ENCODE results near the gene ACBD5.

Gene ACBD5

GRCh38 chr10:27155066-27155754 lies 85.4 kb downstream of the ACBD5 start, which contains the start of gene MASTL:
TSS of gene MASTL (plus strand) at chr10:27155352. CDS start at chr10:27155427, 75 bp downstream.
- Histone ChIP-seq H3K36me3 (ENCODE audit: control insufficient read depth in 2 of 2, insufficient read depth in 1 of 2, low read length in 2 of 2) (peaks cover 23 to 30% of the 10 kb centered on the region in 2 experiments), H3K4me1 (ENCODE audit: control insufficient read depth, insufficient read depth, low read length) (peaks cover 6% of the 10 kb centered on the region; the same call in 1 of the 2 replicates)
- CTCF ChIA-PET = interaction anchor here (1.0 kb wide), 1 partner anchor 9 kb away, joined by 4 read pairs; no protein-coding TSS in a partner anchor
- no peak for TF ChIP-seq ZNF133 (tag by site-specific recombination; IDR thresholded peaks at IDR 0.05)
- TF ChIP-seq OVOL3 (tag by site-specific recombination; IDR thresholded peaks at IDR 0.05) = no peak
- no peak for TF ChIP-seq ZNF580 (tag by site-specific recombination; IDR thresholded peaks at IDR 0.05)
- no peak for TF ChIP-seq PRDM1 (tag by site-specific recombination; IDR thresholded peaks at IDR 0.05)
- TF ChIP-seq ZNF362 (tag by site-specific recombination; IDR thresholded peaks at IDR 0.05) = no peak
- TF ChIP-seq REST (tag by site-specific recombination; IDR thresholded peaks at IDR 0.05) = peak; percentile 81
- peak; percentile 88 for TF ChIP-seq SP7 (tag by site-specific recombination; IDR thresholded peaks at IDR 0.05)
- peak; percentile 91 for TF ChIP-seq KLF9 (tag by site-specific recombination; IDR thresholded peaks at IDR 0.05; ENCODE audit: low read depth)
- TF ChIP-seq TRIM28 (IDR thresholded peaks at IDR 0.05; ENCODE audit: borderline replicate concordance, low read length) = no peak
- no peak for TF ChIP-seq ZBTB11 (tag by site-specific recombination; conservative IDR thresholded peaks at IDR 0.05; ENCODE audit: low read depth)
- TF ChIP-seq ZIC2 (tag by site-specific recombination; IDR thresholded peaks at IDR 0.05) = 0 out of 2 replicates have a peak, but pooled peaks have one; percentile 25
- TF ChIP-seq ZNF19 (tag by site-specific recombination; IDR thresholded peaks at IDR 0.05; ENCODE audit: low read depth) = no peak
- TF ChIP-seq BCL6B (tag by site-specific recombination; IDR thresholded peaks at IDR 0.05) = no peak
- TF ChIP-seq ZNF571 (tag by site-specific recombination; IDR thresholded peaks at IDR 0.05) = no peak
- TF ChIP-seq ZNF24 (tag by site-specific recombination; IDR thresholded peaks at IDR 0.05) = peak; percentile 38
- TF ChIP-seq PRDM10 (tag by site-specific recombination; IDR thresholded peaks at IDR 0.05) = no peak; the same call in 1 of the 2 replicates
- no peak for TF ChIP-seq SETDB1 (IDR thresholded peaks at IDR 0.05; ENCODE audit: insufficient read length, low read length)
- TF ChIP-seq GLIS2 (tag by site-specific recombination; IDR thresholded peaks at IDR 0.05) = peak; percentile 97
- TF ChIP-seq ZBTB17 (tag by site-specific recombination; IDR thresholded peaks at IDR 0.05) = no peak
- no peak for TF ChIP-seq ZNF623 (tag by site-specific recombination; IDR thresholded peaks at IDR 0.05)

More at GRCh38 chr10:27155066-27155754, 85.4 kb downstream of the ACBD5 start, which contains the start of gene MASTL:
- POLR2A ChIA-PET = interaction anchor here (0.7 to 1.7 kb wide), 5 partner anchors 19 to 852 kb away, joined by 3 to 21 read pairs (median 5); partner anchors contain the start of gene ACBD5
- Histone ChIP-seq H3K27ac (ENCODE audit: extremely low read depth, low read depth, low read length) (peak within 1 kb of the TSS; percentile 92), H3K4me3 (ENCODE audit: low read depth, low read length) (peak within 1 kb of the TSS; percentile 94), H3K9me3 (ENCODE audit: control insufficient read depth, insufficient read depth, low read depth, low read length) (no peaks in the 10 kb centered on the region)
